Breast epithelium (tissue), 4 donors: ENCODE data around the gene ATF2. TPM values are rescaled to one million over a fixed set of nuclear protein-coding genes. Genes with fewer than 3 reads are reported as not detected.

ENCODE experiments used
- DNase-seq, 2 donors: peaks; one replicate each; pipeline ENCODE4 v3.0.0-alpha.2; 2019; ENCODE audit warnings: low spot score in 2 of 2
- H3K27ac ChIP-seq, 2 donors: fragments of 200-600 bp; sonication (generic) in 1 of 2; one replicate each; pipeline ENCODE4 v1.5.1; 2016 to 2019; ENCODE audit warnings: mild to moderate bottlenecking in 1 of 2
- H3K27me3 ChIP-seq, 2 donors: fragments of 200-600 bp; sonication (generic) in 1 of 2; one replicate each; pipeline versions ENCODE4 v1.5.1 to v1.6.0; 2017 to 2019; ENCODE audit warnings: control low read depth in 1 of 2, mild to moderate bottlenecking in 1 of 2
- H3K36me3 ChIP-seq: fragments of 200-600 bp; one replicate; pipeline ENCODE4 v1.5.1; 2019
- H3K4me1 ChIP-seq, 2 donors: fragments of 200-600 bp; sonication (generic); one replicate each; pipeline ENCODE4 v1.5.1; 2016 to 2019; ENCODE audit warnings: control low read depth in 1 of 2
- H3K4me3 ChIP-seq, 3 donors: fragments of 200-600 bp; sonication (generic); 1 replicate in 2 of 3; 2 replicates in 1 of 3; pipeline ENCODE4 v1.5.1; 2016 to 2019; ENCODE audit warnings: mild to moderate bottlenecking in 3 of 3, moderate library complexity in 2 of 3
- H3K9me3 ChIP-seq, 2 donors: fragments of 200-600 bp; sonication (generic) in 1 of 2; one replicate each; pipeline ENCODE4 v1.5.1; 2016 to 2019; ENCODE audit warnings: control low read depth in 1 of 2
- CTCF ChIP-seq, 3 donors: fragments of 450-650 bp; IDR thresholded peaks; one replicate each; pipeline ENCODE4 v1.5.1; 2016 to 2017; ENCODE audit warnings: antibody characterized with exemption in 3 of 3, mild to moderate bottlenecking in 3 of 3, moderate library complexity in 3 of 3
- POLR2A ChIP-seq: fragments of 450-650 bp; IDR thresholded peaks from one replicate; pipeline ENCODE4 v1.6.1; 2016; ENCODE audit warnings: antibody characterized with exemption, mild to moderate bottlenecking, moderate library complexity
- POLR2AphosphoS5 ChIP-seq, 3 donors: sonication (generic); formaldehyde crosslinking; IDR thresholded peaks; one replicate each; pipeline ENCODE4 v1.6.1; 2017; ENCODE audit warnings: antibody characterized with exemption in 3 of 3
- intact Hi-C: fragments of 100-400 bp; cut with DNase I; formaldehyde crosslinking; loops from one replicate; pipeline ENCODE4 v1.15.1; 2023; ENCODE audit warnings: low total_unique reads
- total RNA-seq, 3 donors: library from RNA; depleted of rRNA; stranded (reverse); fragments of >200 nt; gene quantifications; one replicate each; pipeline ENCODE4 v1.1.0, GENCODE V29; 2016

The ATF2 gene
- total RNA-seq, 3 donors from 2014 or later, result 57.0 to 71.7 (median 61.0) TPM

GRCh38 chr2:175181877-175182308 is 13.9 kb upstream of the ATF2 start:
- no peak for DNase-seq
- Histone ChIP-seq H3K9me3 (no peaks in the 10 kb centered on the region), H3K27ac (peak overlapping the region; percentile 90 to 92), H3K27me3 (no peaks in the 10 kb centered on the region), H3K4me3 (peak overlapping the region; percentile 66 to 89 (median 81)), H3K4me1 (peaks cover 0 to 7% of the 10 kb centered on the region in 2 donors), H3K36me3 (no peaks in the 10 kb centered on the region)
- intact Hi-C loops, result no loop called here
- TF ChIP-seq POLR2A (no peak), POLR2AphosphoS5 (IDR thresholded peaks at IDR 0.05) (no peak), CTCF (IDR thresholded peaks at IDR 0.05) (no peak)

GRCh38 chr2:175181104-175181876 is 13.3 kb upstream of the ATF2 start, which contains the start of gene ATP5MC3:
TSS of gene ATP5MC3 (minus strand) at chr2:175181710. CDS start at chr2:175181393, 317 bp downstream.
- Histone ChIP-seq H3K36me3 (no peaks in the 10 kb centered on the region), H3K9me3 (no peaks in the 10 kb centered on the region), H3K27me3 (no peaks in the 10 kb centered on the region), H3K27ac (peak within 1 kb of the TSS; percentile 90 to 92), H3K4me1 (peaks cover 0 to 7% of the 10 kb centered on the region in 2 donors), H3K4me3 (peak within 1 kb of the TSS; percentile 66 to 89 (median 81))
- TF ChIP-seq POLR2AphosphoS5 (IDR thresholded peaks at IDR 0.05) (peak; percentile 60 to 91 (median 76)), POLR2A (no peak), CTCF (IDR thresholded peaks at IDR 0.05) (peak in 1 of 3 donors; percentile 14)
- intact Hi-C loops, result no loop called here
- peak; percentile 89 to 91 for DNase-seq

GRCh38 chr2:175180701-175181103 is 12.7 kb upstream of the ATF2 start:
- H3K36me3 ChIP-seq, result no peaks in the 10 kb centered on the region
- intact Hi-C loops, result no loop called here
- peaks cover 0 to 7% of the 10 kb centered on the region in 2 donors for H3K4me1 ChIP-seq
- no peak for TF ChIP-seq POLR2AphosphoS5 (IDR thresholded peaks at IDR 0.05)
- no peak for TF ChIP-seq CTCF (IDR thresholded peaks at IDR 0.05)
- TF ChIP-seq POLR2A, result no peak
- H3K9me3 ChIP-seq, result no peaks in the 10 kb centered on the region
- H3K4me3 ChIP-seq, result peak overlapping the region; percentile 66 to 89 (median 81)
- H3K27ac ChIP-seq, result peak overlapping the region; percentile 90 to 92
- no peaks in the 10 kb centered on the region for H3K27me3 ChIP-seq
- DNase-seq, result peak in 1 of 2 donors; percentile 27

GRCh38 chr2:175176624-175177023 is 8.6 kb upstream of the ATF2 start:
- no peak for DNase-seq
- Histone ChIP-seq H3K9me3 (no peaks in the 10 kb centered on the region), H3K4me3 (no peak overlapping the region), H3K27ac (no peak overlapping the region), H3K27me3 (no peaks in the 10 kb centered on the region), H3K36me3 (no peaks in the 10 kb centered on the region), H3K4me1 (peaks cover 0 to 7% of the 10 kb centered on the region in 2 donors)
- intact Hi-C loops, result no loop called here
- TF ChIP-seq POLR2A, result no peak
- TF ChIP-seq POLR2AphosphoS5 (IDR thresholded peaks at IDR 0.05), result no peak
- no peak for TF ChIP-seq CTCF (IDR thresholded peaks at IDR 0.05)

GRCh38 chr2:175175896-175176295 is 7.9 kb upstream of the ATF2 start:
- H3K36me3 ChIP-seq, result no peaks in the 10 kb centered on the region
- no peak overlapping the region for H3K4me3 ChIP-seq
- no peaks in the 10 kb centered on the region for H3K9me3 ChIP-seq
- H3K27me3 ChIP-seq, result no peaks in the 10 kb centered on the region
- no peak for DNase-seq
- H3K27ac ChIP-seq, result no peak overlapping the region
- intact Hi-C loops, result no loop called here
- TF ChIP-seq CTCF (IDR thresholded peaks at IDR 0.05) (no peak), POLR2AphosphoS5 (IDR thresholded peaks at IDR 0.05) (no peak), POLR2A (no peak)
- peaks cover 0 to 7% of the 10 kb centered on the region in 2 donors for H3K4me1 ChIP-seq
